HepG2 (cell line): ENCODE measurements around the gene CDC34. TPM values are rescaled to one million over a fixed set of nuclear protein-coding genes. Genes with fewer than 3 reads are reported as not detected.

ENCODE experiments used
- GABPA ChIP-seq, 2 experiments: IDR thresholded peaks; 2 replicates each; pipeline ENCODE4 v1.6.1; 2011 to 2016; ENCODE audit warnings: low read depth in 2 of 2, low read length in 1 of 2, missing biosample characterization in 1 of 2, missing genetic modification characterization in 1 of 2
- IKZF4 ChIP-seq: sonication (generic); formaldehyde crosslinking; IDR thresholded peaks from 2 replicates; pipeline ENCODE4 v1.5.1; 2020; ENCODE audit warnings: borderline replicate concordance, mild to moderate bottlenecking, low read depth, missing genetic modification reagents; ENCODE audit errors: not compliant biosample characterization
- KLF16 ChIP-seq, 2 experiments: sonication (generic) in 1 of 2; formaldehyde crosslinking in 1 of 2; IDR thresholded peaks; 2 replicates each; pipeline versions ENCODE4 v1.6.1 to v1.8.0; 2016 to 2023; ENCODE audit warnings: missing genetic modification reagents in 2 of 2, missing compliant biosample characterization in 1 of 2
- KMT2B ChIP-seq: IDR thresholded peaks from 2 replicates; pipeline ENCODE4 v1.6.1; 2016; ENCODE audit warnings: missing genetic modification reagents, missing compliant biosample characterization
- MTF2 ChIP-seq: sonication (generic); formaldehyde crosslinking; IDR thresholded peaks from 2 replicates; pipeline ENCODE4 v1.5.0; 2020; ENCODE audit warnings: missing genetic modification reagents, borderline replicate concordance
- NFKBIZ ChIP-seq: IDR thresholded peaks from 2 replicates; pipeline ENCODE4 v1.6.1; 2018; ENCODE audit warnings: missing genetic modification reagents, missing compliant biosample characterization
- SNAPC2 ChIP-seq: sonication (generic); formaldehyde crosslinking; IDR thresholded peaks from 2 replicates; pipeline ENCODE4 v1.8.1; 2022; ENCODE audit warnings: mild to moderate bottlenecking, missing genetic modification reagents
- SOX5 ChIP-seq: IDR thresholded peaks from 2 replicates; pipeline ENCODE4 v1.6.1; 2016; ENCODE audit warnings: borderline replicate concordance
- ZBTB37 ChIP-seq: sonication (generic); formaldehyde crosslinking; IDR thresholded peaks from 2 replicates; pipeline ENCODE4 v1.4.0; 2020; ENCODE audit warnings: mild to moderate bottlenecking, missing genetic modification reagents
- ZBTB44 ChIP-seq: sonication (generic); formaldehyde crosslinking; IDR thresholded peaks from 2 replicates; pipeline ENCODE4 v1.4.0; 2020; ENCODE audit warnings: missing genetic modification reagents
- ZFP90 ChIP-seq: sonication (generic); formaldehyde crosslinking; IDR thresholded peaks from 2 replicates; pipeline ENCODE4 v1.8.0; 2022; ENCODE audit warnings: missing genetic modification reagents, mild to moderate bottlenecking, inconsistent platforms, borderline replicate concordance
- ZNF274 ChIP-seq: sonication (generic); formaldehyde crosslinking; IDR thresholded peaks from 2 replicates; pipeline ENCODE4 v1.5.1; 2020; ENCODE audit warnings: mild to moderate bottlenecking, missing genetic modification reagents
- ZNF335 ChIP-seq: sonication (generic); formaldehyde crosslinking; IDR thresholded peaks from 2 replicates; pipeline ENCODE4 v1.4.0; 2020; ENCODE audit warnings: missing genetic modification reagents
- ZNF580 ChIP-seq: IDR thresholded peaks from 2 replicates; pipeline ENCODE4 v1.6.1; 2016; ENCODE audit warnings: low read depth, borderline replicate concordance
- ZNF768 ChIP-seq: sonication (generic); formaldehyde crosslinking; IDR thresholded peaks from 2 replicates; pipeline ENCODE4 v1.4.0; 2020; ENCODE audit warnings: missing genetic modification reagents
- ZNF777 ChIP-seq: sonication (generic); formaldehyde crosslinking; IDR thresholded peaks from 2 replicates; pipeline ENCODE4 v1.4.0; 2020; ENCODE audit warnings: missing genetic modification reagents
- ZZZ3 ChIP-seq: sonication (generic); formaldehyde crosslinking; IDR thresholded peaks from 2 replicates; pipeline ENCODE4 v1.4.0; 2020; ENCODE audit warnings: missing genetic modification reagents, mild to moderate bottlenecking, borderline replicate concordance
- polyA plus RNA-seq, 8 experiments: library from polyadenylated mRNA; depleted of rRNA in 3 of 8; stranded (reverse) in 7 of 8; unstranded in 1 of 8; fragments of >200 nt; fragmentation: Illumina TruSeq in 4 of 8; extraction: Trizol in 4 of 8; gene quantifications; 2 replicates each; pipeline versions ENCODE4 v1.2.1 to v1.2.3, GENCODE V29; 2011 to 2016; ENCODE audit warnings: low read depth in 4 of 8, missing spikeins in 1 of 8, mixed read lengths in 1 of 8; ENCODE audit not compliant: insufficient read depth in 1 of 8
- total RNA-seq, 5 experiments: library from RNA; depleted of rRNA; stranded (reverse); fragments of >200 nt; fragmentation: Illumina TruSeq; extraction: Trizol; gene quantifications; 2 replicates each; pipeline ENCODE4 v1.2.3, GENCODE V29; 2016; ENCODE audit warnings: low read depth in 1 of 5
- TF ChIP-seq, protein P1 (sequence below): sonication (generic); formaldehyde crosslinking; IDR thresholded peaks from 2 replicates; pipeline ENCODE4 v1.5.1; 2020; ENCODE audit warnings: mild to moderate bottlenecking, missing genetic modification reagents, moderate library complexity
- TF ChIP-seq, protein P2 (sequence below): sonication (generic); formaldehyde crosslinking; IDR thresholded peaks from 2 replicates; pipeline ENCODE4 v1.8.0; 2023; ENCODE audit warnings: mild to moderate bottlenecking, missing genetic modification reagents

Gene CDC34
- total and polyA plus RNA-seq, 2 of the 13 experiments (the other 11 are each of a cell fraction or from before 2014, with no cell fraction given): 138 to 150 TPM

DNA sequence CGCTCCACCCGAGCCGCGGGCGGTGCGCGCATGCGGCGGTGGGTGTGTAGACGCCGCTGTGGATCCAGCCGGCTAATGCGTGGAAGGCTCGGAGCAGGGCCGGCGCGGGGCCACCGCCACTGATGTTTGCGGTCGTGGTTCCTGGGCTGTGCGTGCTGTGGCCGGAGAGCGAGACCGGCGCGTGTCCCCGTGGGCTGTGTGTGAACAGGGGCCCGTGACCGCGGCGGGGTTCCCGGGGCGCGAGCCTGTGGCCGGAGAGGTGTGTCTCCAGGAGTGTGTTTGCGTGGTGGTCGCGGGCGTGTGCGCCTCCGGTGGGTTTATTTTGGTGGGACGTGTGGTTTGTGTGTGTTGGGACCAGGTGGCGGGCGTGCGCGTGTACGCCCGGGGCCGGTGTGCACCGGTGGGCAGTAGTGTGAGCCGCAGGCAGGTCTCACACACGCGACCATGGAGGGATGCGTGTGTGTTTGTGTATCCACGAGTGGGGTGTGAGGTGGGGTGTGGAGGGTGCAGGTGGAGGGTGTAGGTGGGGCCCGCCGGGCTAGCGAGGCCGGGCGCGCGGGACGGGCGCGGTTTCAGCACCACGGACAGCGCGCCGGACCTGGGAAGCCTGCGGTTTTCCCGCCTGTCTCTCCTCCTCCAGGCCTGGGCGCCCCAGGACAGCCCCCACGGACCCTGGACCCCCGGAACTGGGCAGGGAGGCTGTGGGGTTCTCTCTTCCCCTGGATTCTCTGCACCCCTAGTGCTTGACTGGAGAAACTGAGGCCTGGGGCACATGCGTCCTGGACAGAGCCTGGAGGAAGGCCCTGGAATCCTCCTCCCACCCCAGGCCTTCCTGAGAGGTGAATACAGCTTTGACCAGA, 59.8 kb downstream of the CDC34 start (continued):
- TF ChIP-seq, protein P1, sequence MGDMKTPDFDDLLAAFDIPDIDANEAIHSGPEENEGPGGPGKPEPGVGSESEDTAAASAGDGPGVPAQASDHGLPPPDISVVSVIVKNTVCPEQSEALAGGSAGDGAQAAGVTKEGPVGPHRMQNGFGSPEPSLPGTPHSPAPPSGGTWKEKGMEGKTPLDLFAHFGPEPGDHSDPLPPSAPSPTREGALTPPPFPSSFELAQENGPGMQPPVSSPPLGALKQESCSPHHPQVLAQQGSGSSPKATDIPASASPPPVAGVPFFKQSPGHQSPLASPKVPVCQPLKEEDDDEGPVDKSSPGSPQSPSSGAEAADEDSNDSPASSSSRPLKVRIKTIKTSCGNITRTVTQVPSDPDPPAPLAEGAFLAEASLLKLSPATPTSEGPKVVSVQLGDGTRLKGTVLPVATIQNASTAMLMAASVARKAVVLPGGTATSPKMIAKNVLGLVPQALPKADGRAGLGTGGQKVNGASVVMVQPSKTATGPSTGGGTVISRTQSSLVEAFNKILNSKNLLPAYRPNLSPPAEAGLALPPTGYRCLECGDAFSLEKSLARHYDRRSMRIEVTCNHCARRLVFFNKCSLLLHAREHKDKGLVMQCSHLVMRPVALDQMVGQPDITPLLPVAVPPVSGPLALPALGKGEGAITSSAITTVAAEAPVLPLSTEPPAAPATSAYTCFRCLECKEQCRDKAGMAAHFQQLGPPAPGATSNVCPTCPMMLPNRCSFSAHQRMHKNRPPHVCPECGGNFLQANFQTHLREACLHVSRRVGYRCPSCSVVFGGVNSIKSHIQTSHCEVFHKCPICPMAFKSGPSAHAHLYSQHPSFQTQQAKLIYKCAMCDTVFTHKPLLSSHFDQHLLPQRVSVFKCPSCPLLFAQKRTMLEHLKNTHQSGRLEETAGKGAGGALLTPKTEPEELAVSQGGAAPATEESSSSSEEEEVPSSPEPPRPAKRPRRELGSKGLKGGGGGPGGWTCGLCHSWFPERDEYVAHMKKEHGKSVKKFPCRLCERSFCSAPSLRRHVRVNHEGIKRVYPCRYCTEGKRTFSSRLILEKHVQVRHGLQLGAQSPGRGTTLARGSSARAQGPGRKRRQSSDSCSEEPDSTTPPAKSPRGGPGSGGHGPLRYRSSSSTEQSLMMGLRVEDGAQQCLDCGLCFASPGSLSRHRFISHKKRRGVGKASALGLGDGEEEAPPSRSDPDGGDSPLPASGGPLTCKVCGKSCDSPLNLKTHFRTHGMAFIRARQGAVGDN: peak; percentile 62
- TF ChIP-seq ZNF777: peak; percentile 43; the same call in 1 of the 2 replicates
- TF ChIP-seq, protein P2, sequence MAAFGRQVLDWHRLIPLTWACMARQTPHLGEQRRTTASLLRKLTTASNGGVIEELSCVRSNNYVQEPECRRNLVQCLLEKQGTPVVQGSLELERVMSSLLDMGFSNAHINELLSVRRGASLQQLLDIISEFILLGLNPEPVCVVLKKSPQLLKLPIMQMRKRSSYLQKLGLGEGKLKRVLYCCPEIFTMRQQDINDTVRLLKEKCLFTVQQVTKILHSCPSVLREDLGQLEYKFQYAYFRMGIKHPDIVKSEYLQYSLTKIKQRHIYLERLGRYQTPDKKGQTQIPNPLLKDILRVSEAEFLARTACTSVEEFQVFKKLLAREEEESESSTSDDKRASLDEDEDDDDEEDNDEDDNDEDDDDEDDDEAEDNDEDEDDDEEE (CRISPR knock-in tag): peak; percentile 47; the same call in 1 of the 2 replicates
- TF ChIP-seq KMT2B (CRISPR knock-in tag): 0 out of 2 replicates have a peak, but pooled peaks have one; percentile 60
- TF ChIP-seq ZZZ3: no peak
- 0 out of 2 replicates have a peak, but pooled peaks have one; percentile 60 for TF ChIP-seq NFKBIZ
- TF ChIP-seq GABPA (IDR thresholded peaks at IDR 0.05; ENCODE audit: low read depth, low read length): no peak
- no peak for TF ChIP-seq GABPA (CRISPR knock-in tag; IDR thresholded peaks at IDR 0.05; ENCODE audit: low read depth)
- peak; percentile 84; the same call in 1 of the 2 replicates for TF ChIP-seq MTF2
- peak; percentile 94; the same call in 1 of the 2 replicates for TF ChIP-seq ZBTB44
- TF ChIP-seq KLF16 (CRISPR knock-in tag; IDR thresholded peaks at IDR 0.05): peak in 1 of 2 experiments; percentile 84; a peak in 2 of 4 replicates
- 0 out of 2 replicates have a peak, but pooled peaks have one; percentile 23 for TF ChIP-seq SOX5
- peak; percentile 71; the same call in 1 of the 2 replicates for TF ChIP-seq ZFP90 (CRISPR knock-in tag)
- TF ChIP-seq ZNF580 (CRISPR knock-in tag): peak; percentile 85
- TF ChIP-seq ZNF335 (CRISPR knock-in tag): peak; percentile 72
- no peak for TF ChIP-seq ZBTB37
- TF ChIP-seq IKZF4 (CRISPR knock-in tag): peak; percentile 76
- TF ChIP-seq ZNF768 (CRISPR knock-in tag): peak; percentile 68; the same call in 1 of the 2 replicates
- TF ChIP-seq ZNF274 (CRISPR knock-in tag): peak; percentile 72; the same call in 1 of the 2 replicates
- peak; percentile 31; the same call in 1 of the 2 replicates for TF ChIP-seq SNAPC2 (CRISPR knock-in tag)
